Neural crest cell (in vitro differentiated cells): ENCODE data around the gene HTR3B. TPM values are rescaled to one million over a fixed set of nuclear protein-coding genes. Genes with fewer than 3 reads are reported as not detected.
"Not testable (repeated sequence)": the region's sequence is repeated elsewhere in the genome, so short reads cannot be mapped to it uniquely, and the experiment has no call there.

ENCODE experiments used
- DNase-seq: peaks from one replicate; pipeline ENCODE4 v3.0.0; 2021; ENCODE audit warnings: low read depth, mixed read lengths, low spot score
- H3K27ac Mint-ChIP-seq: one replicate; pipeline ENCODE4 v1.8.0; 2021; ENCODE audit warnings: mild to moderate bottlenecking, mixed read lengths; ENCODE audit not compliant: unreplicated experiment
- H3K27me3 Mint-ChIP-seq: 2 replicates; pipeline ENCODE4 v1.8.0; 2021; ENCODE audit warnings: low read depth, mild to moderate bottlenecking, mixed read lengths
- H3K36me3 Mint-ChIP-seq: 2 replicates; pipeline ENCODE4 v1.8.0; 2021; ENCODE audit warnings: low read depth, mild to moderate bottlenecking, mixed read lengths
- H3K4me1 Mint-ChIP-seq: 2 replicates; pipeline ENCODE4 v1.8.0; 2021; ENCODE audit warnings: mixed read lengths
- H3K4me3 Mint-ChIP-seq: one replicate; pipeline ENCODE4 v1.8.0; 2021; ENCODE audit warnings: mild to moderate bottlenecking, mixed read lengths
- H3K9me3 Mint-ChIP-seq: 2 replicates; pipeline ENCODE4 v1.8.0; 2021; ENCODE audit warnings: mixed read lengths
- total RNA-seq: library from RNA; stranded (reverse); gene quantifications from 2 replicates; pipeline ENCODE4 v1.2.1, GENCODE V29; 2021
- TF ChIP-seq, protein P1 (sequence below): fragments of 200-600 bp; sonication (generic); conservative IDR thresholded peaks from 2 replicates; pipeline ENCODE4 v1.5.0; 2021; ENCODE audit warnings: antibody characterized with exemption, mild to moderate bottlenecking

Gene HTR3B
- total RNA-seq, 1 donor from 2014 or later = 0.26 TPM

DNA sequence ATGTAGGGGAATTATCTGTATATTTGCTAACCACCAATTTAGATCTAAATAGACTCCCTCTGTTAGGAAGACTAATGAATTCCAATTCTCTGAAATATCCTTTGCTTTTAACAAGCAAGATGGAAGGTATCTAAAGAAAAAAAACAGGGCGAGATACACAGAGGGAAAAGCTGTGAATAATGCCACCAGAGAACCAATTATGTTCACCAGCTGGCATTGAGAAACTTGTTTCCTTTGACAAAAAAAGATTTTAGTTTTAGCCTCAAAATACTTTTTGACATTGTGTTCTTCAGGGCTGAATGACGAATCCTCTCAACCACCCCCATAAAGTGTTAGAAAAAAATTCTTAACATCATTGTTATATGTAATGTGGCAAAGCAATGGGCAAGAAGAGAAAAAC lies 19.0 kb downstream of the HTR3B start:
- Mint-ChIP-seq H3K4me1 (no peaks in the 10 kb centered on the region), H3K27me3 (peaks cover 7% of the 10 kb centered on the region), H3K36me3 (no peaks in the 10 kb centered on the region), H3K27ac (no peak overlapping the region), H3K9me3 (no peaks in the 10 kb centered on the region), H3K4me3 (no peak overlapping the region)
- DNase-seq = no peak
- TF ChIP-seq, protein P1, sequence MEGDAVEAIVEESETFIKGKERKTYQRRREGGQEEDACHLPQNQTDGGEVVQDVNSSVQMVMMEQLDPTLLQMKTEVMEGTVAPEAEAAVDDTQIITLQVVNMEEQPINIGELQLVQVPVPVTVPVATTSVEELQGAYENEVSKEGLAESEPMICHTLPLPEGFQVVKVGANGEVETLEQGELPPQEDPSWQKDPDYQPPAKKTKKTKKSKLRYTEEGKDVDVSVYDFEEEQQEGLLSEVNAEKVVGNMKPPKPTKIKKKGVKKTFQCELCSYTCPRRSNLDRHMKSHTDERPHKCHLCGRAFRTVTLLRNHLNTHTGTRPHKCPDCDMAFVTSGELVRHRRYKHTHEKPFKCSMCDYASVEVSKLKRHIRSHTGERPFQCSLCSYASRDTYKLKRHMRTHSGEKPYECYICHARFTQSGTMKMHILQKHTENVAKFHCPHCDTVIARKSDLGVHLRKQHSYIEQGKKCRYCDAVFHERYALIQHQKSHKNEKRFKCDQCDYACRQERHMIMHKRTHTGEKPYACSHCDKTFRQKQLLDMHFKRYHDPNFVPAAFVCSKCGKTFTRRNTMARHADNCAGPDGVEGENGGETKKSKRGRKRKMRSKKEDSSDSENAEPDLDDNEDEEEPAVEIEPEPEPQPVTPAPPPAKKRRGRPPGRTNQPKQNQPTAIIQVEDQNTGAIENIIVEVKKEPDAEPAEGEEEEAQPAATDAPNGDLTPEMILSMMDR = no peak

DNA sequence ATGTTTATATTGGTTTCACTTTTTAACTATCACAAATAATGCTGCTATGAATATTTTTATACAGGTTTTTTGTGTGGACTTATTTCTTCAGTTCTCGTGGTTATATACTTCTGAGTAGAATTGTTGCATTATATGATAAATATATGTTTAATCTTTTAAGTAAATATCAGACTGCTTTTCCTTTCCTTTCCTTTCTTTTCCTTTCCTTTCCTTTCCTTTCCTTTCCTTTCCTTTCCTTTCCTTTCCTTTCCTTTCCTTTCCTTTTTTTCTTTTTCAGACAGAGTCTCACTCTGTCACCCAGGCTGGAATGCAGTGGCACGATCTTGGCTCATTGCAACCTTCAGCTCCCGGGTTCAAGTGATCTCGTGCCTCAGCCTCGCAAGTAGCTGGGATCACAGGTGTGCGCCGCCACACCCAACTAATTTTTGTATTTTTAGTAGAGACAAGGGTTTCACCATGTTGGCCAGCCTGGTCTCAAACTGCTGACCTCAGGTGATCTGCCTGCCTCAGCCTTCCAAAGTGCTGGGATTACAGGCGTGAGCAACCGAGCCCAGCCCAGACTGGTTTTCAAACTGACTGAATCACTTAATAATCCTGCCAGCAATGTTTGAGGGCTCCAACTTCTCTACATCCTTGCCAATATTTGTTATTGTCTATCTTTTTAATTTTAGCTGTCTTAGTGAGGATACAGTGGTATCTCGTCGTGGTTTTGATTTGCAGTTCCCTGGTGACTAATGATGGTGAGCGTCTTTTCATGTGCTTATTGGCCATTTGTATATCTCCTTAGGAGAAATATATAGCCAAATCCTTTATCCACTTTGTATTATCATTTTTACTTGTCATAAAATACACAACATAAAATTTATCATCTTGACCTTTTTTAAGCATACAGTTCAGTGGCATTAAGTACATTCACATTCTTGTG lies 21.9 kb downstream of the HTR3B start:
- no peaks in the 10 kb centered on the region for H3K36me3 Mint-ChIP-seq
- H3K27ac Mint-ChIP-seq = no peak overlapping the region
- TF ChIP-seq, protein P1 = no peak
- H3K4me1 Mint-ChIP-seq = no peaks in the 10 kb centered on the region
- no peaks in the 10 kb centered on the region for H3K9me3 Mint-ChIP-seq
- no peak for DNase-seq
- H3K4me3 Mint-ChIP-seq = no peak overlapping the region
- peaks cover 7% of the 10 kb centered on the region for H3K27me3 Mint-ChIP-seq

DNA sequence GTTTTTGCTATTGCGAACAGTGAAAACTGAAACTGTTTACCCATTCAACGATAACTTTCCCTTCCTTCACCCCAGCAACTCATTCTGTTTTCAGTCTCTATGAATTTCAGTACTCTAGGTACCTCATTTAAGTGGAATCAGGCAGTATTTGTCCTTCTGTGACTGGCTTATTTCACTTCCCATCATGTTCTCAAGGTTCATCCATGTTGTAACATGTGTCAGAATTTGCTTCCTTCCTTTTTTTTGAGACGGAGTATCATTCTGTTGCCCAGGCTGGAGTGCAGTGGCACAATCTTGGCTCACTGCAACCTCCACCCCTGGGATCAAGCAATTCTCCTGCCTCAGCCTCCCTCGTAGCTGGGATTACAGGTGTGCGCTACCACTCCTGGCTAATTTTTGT lies 23.7 kb downstream of the HTR3B start:
- Mint-ChIP-seq H3K4me1 (no peaks in the 10 kb centered on the region), H3K27me3 (peaks cover 7% of the 10 kb centered on the region), H3K36me3 (no peaks in the 10 kb centered on the region), H3K9me3 (no peaks in the 10 kb centered on the region), H3K4me3 (no peak overlapping the region), H3K27ac (no peak overlapping the region)
- TF ChIP-seq, protein P1 = no peak
- no peak for DNase-seq

DNA sequence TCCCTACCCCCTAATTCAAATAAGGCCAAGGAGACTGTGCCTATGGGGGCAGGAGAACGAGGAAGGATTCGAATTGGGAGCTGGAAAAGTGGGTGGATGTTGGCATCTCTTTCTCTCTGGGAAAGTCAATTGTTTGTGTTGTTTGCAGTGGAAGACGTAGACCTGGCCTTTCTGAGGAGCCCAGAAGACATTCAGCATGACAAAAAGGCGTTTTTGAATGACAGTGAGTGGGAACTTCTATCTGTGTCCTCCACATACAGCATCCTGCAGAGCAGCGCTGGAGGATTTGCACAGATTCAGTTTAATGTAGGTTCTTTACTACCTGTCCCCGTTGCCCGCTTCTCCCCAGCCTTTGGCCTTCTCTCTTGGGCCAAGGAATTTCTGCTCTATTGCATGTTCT lies 28.2 kb downstream of the HTR3B start:
- H3K27me3 Mint-ChIP-seq = no peaks in the 10 kb centered on the region
- DNase-seq = no peak
- H3K4me1 Mint-ChIP-seq = no peaks in the 10 kb centered on the region
- no peaks in the 10 kb centered on the region for H3K36me3 Mint-ChIP-seq
- H3K4me3 Mint-ChIP-seq = no peak overlapping the region
- TF ChIP-seq, protein P1 = no peak
- no peaks in the 10 kb centered on the region for H3K9me3 Mint-ChIP-seq
- no peak overlapping the region for H3K27ac Mint-ChIP-seq

DNA sequence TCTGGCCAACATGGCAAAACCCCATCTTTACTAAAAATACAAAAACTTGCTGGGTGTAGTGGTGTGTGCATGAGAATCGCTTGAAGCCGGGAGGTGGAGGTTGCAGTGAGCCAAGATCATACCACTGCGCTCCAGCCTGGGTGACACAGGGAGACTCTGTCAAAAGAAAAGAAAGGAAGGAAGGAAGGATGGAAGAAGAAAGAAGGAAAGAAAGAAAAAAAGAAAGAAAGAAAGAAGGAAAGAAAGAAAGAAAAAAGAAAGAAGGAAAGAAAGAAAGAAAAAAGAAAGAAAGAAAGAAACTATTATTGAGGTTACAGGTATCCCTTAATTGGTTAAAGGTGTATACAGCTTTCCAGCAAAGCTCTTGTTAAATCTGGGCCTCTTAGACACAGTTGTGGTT lies 29.6 kb downstream of the HTR3B start:
- not testable (repeated sequence) for DNase-seq, H3K27me3 Mint-ChIP-seq, H3K9me3 Mint-ChIP-seq

DNA sequence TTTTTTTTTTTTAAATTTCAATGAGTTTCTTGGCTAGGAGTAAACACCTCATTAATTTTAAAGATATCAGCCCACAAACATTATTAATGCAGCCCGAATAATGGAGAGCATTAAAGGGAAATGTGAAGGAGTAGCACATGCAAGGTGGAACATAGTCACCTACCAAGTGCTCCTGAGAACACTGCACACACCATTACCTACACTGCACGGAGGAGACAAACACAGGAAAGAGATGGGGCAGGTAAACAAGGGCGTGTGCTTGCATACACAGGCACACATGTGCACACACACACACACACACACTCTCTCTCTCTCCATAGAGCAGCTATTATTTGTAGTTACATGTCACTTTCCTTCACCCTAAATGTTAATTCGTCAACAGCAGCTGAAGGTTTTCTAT lies 30.2 kb downstream of the HTR3B start:
- no peak for DNase-seq
- Mint-ChIP-seq H3K4me3 (no peak overlapping the region), H3K27ac (no peak overlapping the region), H3K27me3 (no peaks in the 10 kb centered on the region), H3K36me3 (no peaks in the 10 kb centered on the region), H3K4me1 (no peaks in the 10 kb centered on the region), H3K9me3 (no peaks in the 10 kb centered on the region)
- TF ChIP-seq, protein P1 = no peak

More for the DNA sequence above, 29.6 kb downstream of the HTR3B start:
- H3K27ac Mint-ChIP-seq, H3K36me3 Mint-ChIP-seq, H3K4me1 Mint-ChIP-seq, H3K4me3 Mint-ChIP-seq: not testable (repeated sequence)
